SK-N-SH treated with all-trans-retinoic acid at 6 μM for 48 hours (cell line): ENCODE data around the gene LCORL.

ENCODE experiments used
- ARNTL ChIP-seq: fragments of 450-650 bp; formaldehyde crosslinking; IDR thresholded peaks from 2 replicates; pipeline ENCODE4 v1.5.0; 2020; ENCODE audit warnings: low read depth, mild to moderate bottlenecking, moderate library complexity, borderline replicate concordance
- ESRRG ChIP-seq: fragments of 250-450 bp; sonication (Bioruptor Pico); IDR thresholded peaks from 2 replicates; pipeline ENCODE4 v1.6.1; 2021; ENCODE audit warnings: mild to moderate bottlenecking
- OSR1 ChIP-seq: fragments of 250-450 bp; sonication (Bioruptor Pico); IDR thresholded peaks from 2 replicates; pipeline ENCODE4 v1.8.0; 2022; ENCODE audit warnings: moderate library complexity, mild to moderate bottlenecking, inconsistent platforms
- RARB ChIP-seq: fragments of 250-450 bp; sonication (Bioruptor Pico); IDR thresholded peaks from 2 replicates; pipeline ENCODE4 v1.8.0; 2021; ENCODE audit warnings: mild to moderate bottlenecking, moderate library complexity
- SNAI2 ChIP-seq: fragments of 250-450 bp; sonication (Bioruptor Pico); IDR thresholded peaks from 2 replicates; pipeline ENCODE4 v1.5.0; 2020; ENCODE audit warnings: mild to moderate bottlenecking, moderate library complexity
- TOX ChIP-seq: fragments of 250-450 bp; sonication (Bioruptor Pico); IDR thresholded peaks from 2 replicates; pipeline ENCODE4 v1.8.0; 2021; ENCODE audit warnings: mild to moderate bottlenecking, moderate library complexity, borderline replicate concordance
- ZC3H10 ChIP-seq: fragments of 250-450 bp; sonication (Bioruptor Pico); IDR thresholded peaks from 2 replicates; pipeline ENCODE4 v1.5.1; 2021; ENCODE audit warnings: mild to moderate bottlenecking, moderate library complexity
- ZFP30 ChIP-seq: fragments of 450-650 bp; formaldehyde crosslinking; IDR thresholded peaks from 2 replicates; pipeline ENCODE4 v1.5.0; 2022; ENCODE audit warnings: mild to moderate bottlenecking, moderate library complexity
- ZNF70 ChIP-seq: fragments of 450-650 bp; formaldehyde crosslinking; IDR thresholded peaks from 2 replicates; pipeline ENCODE4 v1.5.0; 2020; ENCODE audit warnings: mild to moderate bottlenecking, moderate library complexity
- ZNF8 ChIP-seq: fragments of 450-650 bp; formaldehyde crosslinking; IDR thresholded peaks from 2 replicates; pipeline ENCODE4 v1.5.0; 2020; ENCODE audit warnings: mild to moderate bottlenecking, moderate library complexity
- TF ChIP-seq, protein P1 (sequence below): fragments of 250-450 bp; sonication (Bioruptor Pico); IDR thresholded peaks from 2 replicates; pipeline ENCODE4 v1.8.0; 2021; ENCODE audit warnings: low read depth, mild to moderate bottlenecking, moderate library complexity, borderline replicate concordance
- TF ChIP-seq, protein P2 (sequence below): fragments of 250-450 bp; sonication (Bioruptor Pico); IDR thresholded peaks from 2 replicates; pipeline ENCODE4 v1.8.0; 2020; ENCODE audit warnings: mild to moderate bottlenecking, moderate library complexity, borderline replicate concordance
- TF ChIP-seq, protein P3 (sequence below): fragments of 250-450 bp; sonication (Bioruptor Pico); IDR thresholded peaks from 2 replicates; pipeline ENCODE4 v1.5.0; 2020; ENCODE audit warnings: mild to moderate bottlenecking, moderate library complexity

DNA sequence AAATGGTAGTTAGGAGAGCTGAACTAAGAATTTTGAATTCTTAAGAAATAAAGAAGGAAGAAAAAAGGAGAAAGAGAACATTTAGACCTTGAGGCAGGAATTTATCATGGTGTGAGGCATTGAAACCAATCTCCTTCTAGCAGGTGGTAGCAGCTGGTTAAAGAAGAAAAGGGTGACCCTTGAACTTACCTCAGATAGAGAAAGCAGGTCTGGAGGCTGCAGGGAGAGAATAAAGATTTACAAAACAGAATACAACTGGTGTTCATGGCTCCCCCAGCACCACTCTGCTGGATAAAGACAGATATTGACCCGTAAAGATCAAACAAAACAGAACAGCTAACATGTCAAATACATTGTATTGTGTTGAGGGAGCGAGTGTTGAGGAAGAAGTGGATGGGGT, 154.7 kb downstream of the LCORL start:
- no peak for TF ChIP-seq RARB (CRISPR knock-in tag)
- TF ChIP-seq ZNF70 (CRISPR knock-in tag): no peak
- no peak for TF ChIP-seq ARNTL
- no peak for TF ChIP-seq ZC3H10 (CRISPR knock-in tag)
- no peak for TF ChIP-seq TOX (CRISPR knock-in tag)
- TF ChIP-seq, protein P1, sequence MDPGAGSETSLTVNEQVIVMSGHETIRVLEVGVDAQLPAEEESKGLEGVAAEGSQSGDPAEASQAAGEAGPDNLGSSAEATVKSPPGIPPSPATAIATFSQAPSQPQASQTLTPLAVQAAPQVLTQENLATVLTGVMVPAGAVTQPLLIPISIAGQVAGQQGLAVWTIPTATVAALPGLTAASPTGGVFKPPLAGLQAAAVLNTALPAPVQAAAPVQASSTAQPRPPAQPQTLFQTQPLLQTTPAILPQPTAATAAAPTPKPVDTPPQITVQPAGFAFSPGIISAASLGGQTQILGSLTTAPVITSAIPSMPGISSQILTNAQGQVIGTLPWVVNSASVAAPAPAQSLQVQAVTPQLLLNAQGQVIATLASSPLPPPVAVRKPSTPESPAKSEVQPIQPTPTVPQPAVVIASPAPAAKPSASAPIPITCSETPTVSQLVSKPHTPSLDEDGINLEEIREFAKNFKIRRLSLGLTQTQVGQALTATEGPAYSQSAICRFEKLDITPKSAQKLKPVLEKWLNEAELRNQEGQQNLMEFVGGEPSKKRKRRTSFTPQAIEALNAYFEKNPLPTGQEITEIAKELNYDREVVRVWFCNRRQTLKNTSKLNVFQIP (CRISPR knock-in tag): no peak
- TF ChIP-seq SNAI2 (CRISPR knock-in tag): no peak
- no peak for TF ChIP-seq ESRRG (CRISPR knock-in tag)
- TF ChIP-seq, protein P2, sequence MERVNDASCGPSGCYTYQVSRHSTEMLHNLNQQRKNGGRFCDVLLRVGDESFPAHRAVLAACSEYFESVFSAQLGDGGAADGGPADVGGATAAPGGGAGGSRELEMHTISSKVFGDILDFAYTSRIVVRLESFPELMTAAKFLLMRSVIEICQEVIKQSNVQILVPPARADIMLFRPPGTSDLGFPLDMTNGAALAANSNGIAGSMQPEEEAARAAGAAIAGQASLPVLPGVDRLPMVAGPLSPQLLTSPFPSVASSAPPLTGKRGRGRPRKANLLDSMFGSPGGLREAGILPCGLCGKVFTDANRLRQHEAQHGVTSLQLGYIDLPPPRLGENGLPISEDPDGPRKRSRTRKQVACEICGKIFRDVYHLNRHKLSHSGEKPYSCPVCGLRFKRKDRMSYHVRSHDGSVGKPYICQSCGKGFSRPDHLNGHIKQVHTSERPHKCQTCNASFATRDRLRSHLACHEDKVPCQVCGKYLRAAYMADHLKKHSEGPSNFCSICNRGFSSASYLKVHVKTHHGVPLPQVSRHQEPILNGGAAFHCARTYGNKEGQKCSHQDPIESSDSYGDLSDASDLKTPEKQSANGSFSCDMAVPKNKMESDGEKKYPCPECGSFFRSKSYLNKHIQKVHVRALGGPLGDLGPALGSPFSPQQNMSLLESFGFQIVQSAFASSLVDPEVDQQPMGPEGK (CRISPR knock-in tag): no peak
- TF ChIP-seq ZFP30: no peak
- TF ChIP-seq ZNF8 (CRISPR knock-in tag): no peak
- no peak for TF ChIP-seq OSR1 (CRISPR knock-in tag)
- TF ChIP-seq, protein P3, sequence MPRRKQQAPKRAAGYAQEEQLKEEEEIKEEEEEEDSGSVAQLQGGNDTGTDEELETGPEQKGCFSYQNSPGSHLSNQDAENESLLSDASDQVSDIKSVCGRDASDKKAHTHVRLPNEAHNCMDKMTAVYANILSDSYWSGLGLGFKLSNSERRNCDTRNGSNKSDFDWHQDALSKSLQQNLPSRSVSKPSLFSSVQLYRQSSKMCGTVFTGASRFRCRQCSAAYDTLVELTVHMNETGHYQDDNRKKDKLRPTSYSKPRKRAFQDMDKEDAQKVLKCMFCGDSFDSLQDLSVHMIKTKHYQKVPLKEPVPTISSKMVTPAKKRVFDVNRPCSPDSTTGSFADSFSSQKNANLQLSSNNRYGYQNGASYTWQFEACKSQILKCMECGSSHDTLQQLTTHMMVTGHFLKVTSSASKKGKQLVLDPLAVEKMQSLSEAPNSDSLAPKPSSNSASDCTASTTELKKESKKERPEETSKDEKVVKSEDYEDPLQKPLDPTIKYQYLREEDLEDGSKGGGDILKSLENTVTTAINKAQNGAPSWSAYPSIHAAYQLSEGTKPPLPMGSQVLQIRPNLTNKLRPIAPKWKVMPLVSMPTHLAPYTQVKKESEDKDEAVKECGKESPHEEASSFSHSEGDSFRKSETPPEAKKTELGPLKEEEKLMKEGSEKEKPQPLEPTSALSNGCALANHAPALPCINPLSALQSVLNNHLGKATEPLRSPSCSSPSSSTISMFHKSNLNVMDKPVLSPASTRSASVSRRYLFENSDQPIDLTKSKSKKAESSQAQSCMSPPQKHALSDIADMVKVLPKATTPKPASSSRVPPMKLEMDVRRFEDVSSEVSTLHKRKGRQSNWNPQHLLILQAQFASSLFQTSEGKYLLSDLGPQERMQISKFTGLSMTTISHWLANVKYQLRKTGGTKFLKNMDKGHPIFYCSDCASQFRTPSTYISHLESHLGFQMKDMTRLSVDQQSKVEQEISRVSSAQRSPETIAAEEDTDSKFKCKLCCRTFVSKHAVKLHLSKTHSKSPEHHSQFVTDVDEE (CRISPR knock-in tag): no peak
